ENCODE measurements around the gene NOC4L. TPM values are rescaled to one million over a fixed set of nuclear protein-coding genes. Genes with fewer than 3 reads are reported as not detected.
A peak's percentile ranks its signal among the peaks of the same experiment; 100 is the strongest.
"Not testable (repeated sequence)": the region's sequence is repeated elsewhere in the genome, so short reads cannot be mapped to it uniquely, and the experiment has no call there.

The NOC4L gene
- 22.1 TPM for polyA plus RNA-seq (2013, experiment 1 of 2; ENCODE audit: insufficient read length)
- polyA plus RNA-seq (2013, experiment 2 of 2; ENCODE audit: insufficient read length), result 12.2 TPM

DNA sequence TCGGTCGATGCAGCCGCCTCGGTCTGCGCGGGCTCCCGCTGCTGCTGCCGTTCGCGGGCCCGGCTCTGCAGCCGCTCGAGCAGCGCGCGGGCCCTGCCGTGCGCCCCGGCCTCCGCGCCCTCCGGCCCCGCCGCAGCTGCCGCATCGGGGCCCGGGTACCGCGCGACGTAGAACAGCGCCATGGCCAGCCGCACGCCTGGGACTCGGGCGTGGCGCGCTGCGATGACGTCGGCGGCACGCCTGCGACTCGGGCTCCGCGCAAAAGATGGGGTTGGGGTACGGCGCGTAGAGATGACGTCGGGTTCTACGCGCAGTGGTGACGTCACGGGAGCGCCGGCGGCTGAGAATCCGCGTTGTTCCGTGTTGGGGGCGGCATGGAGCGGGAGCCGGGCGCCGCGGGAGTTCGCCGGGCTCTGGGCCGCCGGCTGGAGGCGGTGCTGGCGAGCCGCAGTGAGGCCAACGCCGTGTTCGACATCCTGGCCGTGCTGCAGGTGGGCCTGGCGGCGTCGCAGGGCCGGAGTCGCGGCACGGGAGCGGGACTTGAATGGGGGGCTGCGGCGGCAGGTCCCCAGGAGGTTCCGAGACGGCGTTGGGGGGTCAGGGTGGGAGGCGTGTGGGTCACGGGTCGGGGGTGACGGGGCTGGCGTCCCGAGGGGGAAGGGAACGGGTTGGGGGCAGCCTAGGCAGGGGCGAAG lies at the start of gene NOC4L, which contains the start of gene DDX51:
Gene NOC4L, plus strand, starts transcription at position 343 of the 695 bp plus-strand sequence. Its CDS starts 32 bp downstream, at position 375.
Gene DDX51, minus strand, starts transcription at position 205 of the 695 bp plus-strand sequence. Its CDS starts 23 bp downstream, at position 182.
- peak; percentile 93 for DNase-seq

DNA sequence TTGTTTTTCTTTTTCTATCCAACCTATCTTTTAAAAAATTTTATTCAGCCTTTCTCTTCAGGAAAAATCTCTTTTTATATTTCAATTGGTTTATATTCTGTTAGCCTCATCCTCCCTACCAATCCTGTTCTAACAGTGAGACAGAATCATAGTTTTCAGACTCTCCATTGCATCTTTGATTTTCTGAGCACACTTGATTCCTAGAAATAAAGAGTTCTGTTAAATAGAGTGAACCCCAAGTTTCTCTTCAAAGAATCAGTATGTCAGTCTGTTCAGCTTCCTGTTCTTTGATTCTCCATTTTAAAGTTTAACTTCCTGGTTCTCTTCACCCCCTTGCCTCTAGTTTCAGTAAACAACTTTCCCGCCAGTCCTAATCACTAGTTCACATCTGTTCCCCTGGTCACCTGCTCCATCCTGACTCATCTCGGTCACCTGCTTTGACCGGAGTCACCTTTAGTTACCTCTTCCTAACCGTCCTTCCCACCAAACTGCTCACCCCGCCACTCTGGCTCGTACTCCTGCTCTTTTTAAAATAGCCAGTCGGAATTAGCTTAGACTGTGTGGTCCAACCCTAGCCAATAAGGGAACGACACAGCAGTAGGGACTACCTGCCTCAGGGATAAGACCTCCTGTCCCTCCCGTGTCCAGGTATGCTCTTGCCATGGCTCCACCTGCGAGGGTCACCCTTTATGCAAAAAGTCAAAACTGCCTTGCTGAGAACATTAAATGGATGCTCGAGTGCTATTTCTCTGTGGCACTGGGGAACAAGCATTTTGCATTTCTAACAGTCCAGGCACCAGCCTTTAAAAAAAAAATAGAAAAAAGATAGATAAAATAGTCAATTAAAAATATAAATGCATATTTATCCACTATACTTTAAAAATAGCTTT lies 48.5 kb upstream of the NOC4L start:
- no peak for DNase-seq

DNA sequence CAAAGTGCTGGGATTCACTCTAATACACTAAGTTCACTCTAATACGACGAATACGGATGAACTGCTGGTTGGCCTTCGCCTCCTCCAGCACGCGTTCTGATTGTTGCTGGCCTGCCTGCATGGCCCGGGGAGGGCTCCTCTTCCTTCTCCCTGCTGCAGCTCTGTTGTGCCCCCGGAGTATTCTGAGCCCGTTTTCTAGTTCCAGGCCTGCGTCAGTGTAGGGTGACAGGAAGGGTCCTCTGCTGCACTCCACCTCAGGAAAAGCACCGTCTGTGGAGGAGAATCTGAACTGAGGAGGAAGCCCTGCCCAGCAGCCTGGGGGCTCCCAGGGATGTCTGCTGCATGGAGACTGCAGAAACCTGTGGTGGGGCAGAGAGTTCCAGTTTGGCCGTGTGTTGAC lies 44.5 kb upstream of the NOC4L start:
- no peak for DNase-seq

DNA sequence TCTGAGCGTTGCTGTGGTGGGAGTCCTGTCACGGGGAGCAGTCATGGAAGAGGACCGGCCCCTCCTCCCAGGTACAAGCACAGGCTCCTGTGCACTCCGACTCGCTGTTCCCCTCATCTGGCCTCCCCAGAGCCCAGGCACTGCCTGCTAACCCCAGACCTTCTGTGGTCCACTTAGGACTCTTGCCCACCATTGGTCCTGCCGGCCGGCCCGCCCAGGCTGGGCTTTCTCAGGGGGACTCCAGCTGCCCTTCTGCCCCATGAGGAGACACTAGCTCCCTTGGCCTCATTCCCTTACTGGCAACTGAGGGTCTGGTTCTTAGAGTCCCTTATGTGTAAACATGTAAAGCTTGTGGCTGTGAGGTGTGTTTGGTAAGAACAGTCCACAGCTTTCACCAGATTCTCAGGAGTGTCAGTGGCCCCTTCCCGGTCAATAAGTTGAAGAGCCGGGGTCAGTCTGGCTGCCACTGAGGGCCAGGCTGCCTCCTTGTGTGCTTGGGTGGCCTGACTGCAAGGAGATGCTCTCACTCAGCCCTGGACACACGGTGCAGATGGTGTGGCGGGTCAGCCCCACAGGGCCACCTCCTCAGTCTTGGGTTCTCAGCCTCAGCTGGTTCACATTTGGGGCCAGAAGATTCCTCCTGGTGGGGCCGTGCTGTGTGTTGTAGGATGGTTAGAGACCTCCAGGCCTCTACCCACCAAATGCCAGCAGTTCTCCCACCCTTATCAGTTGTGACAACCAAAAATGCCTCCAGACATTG lies 43.8 kb upstream of the NOC4L start:
- DNase-seq, result no peak

DNA sequence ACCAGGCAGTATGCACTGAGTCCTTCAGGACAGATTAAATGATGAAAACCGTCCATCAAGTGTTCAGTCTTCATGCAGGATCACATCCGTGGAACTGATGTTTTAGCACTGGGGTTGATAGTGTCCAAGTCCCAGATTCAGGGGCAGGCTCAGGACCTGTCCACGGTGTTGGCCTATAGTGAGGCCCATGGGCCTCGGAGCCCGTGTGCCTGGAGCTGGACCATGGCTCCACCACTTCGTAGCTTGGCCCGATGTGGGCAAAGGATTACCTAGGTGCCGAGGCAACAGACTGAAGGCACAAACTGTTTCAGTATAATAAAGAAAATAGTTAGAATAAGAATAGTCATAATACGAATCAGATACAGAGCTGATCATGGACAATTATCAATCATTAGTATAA lies 42.0 kb upstream of the NOC4L start:
- no peak for DNase-seq

DNA sequence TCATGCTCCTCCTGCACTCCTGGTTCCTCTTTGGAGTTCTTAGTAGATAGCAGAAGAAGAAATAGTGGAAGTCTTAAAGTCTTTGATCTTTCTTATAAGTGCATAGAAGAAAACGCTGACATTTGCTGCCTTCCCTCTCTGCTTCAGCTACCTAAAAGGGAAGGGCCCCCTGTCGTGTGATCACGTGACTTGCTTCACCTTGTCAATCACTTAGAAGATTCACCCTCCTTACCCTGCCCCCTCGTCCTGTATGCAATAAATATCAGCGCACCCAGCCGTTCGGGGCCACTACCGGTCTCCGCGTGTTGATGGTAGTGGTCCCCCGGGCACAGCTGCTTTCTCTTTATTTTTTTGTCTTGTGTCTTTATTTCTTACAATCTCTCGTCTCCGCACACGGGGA lies 41.2 kb upstream of the NOC4L start:
- not testable (repeated sequence) for DNase-seq

DNA sequence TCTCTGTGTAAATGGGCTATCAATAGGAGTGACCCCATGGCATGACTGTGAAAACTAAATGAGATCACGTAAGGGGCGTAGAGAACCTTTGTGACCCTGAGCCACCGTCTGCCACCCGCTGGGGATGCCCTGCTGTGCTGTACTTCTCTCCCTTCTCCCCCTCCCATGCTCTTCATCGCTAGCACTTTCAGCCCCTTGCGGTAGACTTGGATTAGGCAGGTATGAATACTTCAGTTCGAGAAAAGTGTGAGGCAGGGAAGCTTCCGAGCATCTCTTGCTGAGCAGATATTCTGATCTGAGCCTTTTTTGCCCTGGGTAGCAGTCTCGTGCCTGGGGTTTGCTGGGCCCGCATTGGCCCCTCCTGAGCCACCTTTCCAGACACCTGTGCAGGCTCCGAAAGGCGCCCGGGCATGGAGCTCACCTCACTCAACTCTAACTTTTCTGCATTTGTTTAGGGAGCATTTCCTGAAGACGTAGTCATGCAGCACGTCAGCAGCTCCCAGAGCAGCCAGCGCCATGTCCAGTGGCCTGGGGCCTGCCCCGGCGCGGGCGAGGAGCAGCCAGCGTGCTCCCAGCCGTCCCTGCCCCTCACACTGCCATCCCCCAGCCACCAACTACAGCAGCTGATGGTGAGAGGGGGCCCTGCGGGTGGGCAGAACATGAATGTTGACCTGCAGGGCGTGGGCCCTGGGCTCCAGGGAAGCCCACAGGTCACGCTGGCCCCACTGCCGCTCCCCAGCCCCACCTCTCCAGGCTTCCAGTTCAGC lies 40.5 kb upstream of the NOC4L start:
- DNase-seq, result no peak

DNA sequence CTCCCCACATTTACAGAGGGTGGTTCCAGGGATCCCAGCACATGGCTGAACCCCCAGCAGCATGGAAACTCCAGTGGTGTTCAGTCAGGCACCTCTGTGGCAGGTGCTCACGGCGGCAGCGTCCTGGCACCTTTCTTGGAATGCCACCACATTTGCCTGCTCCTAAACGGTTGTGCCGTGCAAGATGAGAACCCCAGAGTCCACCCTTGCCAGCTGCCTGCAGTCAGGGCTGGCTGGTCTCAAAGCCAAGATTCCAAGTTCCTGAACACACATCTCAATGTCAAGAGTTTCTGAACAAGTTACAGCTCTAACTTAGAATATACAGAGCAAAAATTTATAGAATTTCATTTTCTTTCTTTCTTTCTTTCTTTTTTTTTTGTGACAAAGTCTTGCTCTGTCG lies 38.8 kb upstream of the NOC4L start:
- DNase-seq, result no peak

DNA sequence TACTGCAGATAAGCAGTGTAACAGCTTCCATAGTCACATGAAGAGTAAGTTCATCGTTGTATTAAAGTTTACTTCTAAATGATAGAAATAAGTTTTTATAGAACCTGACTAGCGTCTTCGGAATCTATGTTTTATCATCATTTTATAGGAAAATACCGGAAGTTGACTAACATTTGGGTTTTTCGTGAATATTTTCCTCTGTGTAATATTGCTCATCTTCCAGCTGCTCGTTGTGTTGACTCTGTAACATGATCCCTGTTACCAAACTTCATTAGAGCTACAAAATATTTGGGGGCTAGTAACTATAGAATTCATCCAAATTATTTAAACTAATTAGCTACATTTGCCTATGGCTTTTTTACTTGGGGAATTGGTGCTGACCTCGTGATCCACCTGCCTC lies 37.3 kb upstream of the NOC4L start:
- peak; percentile 6 for DNase-seq

DNA sequence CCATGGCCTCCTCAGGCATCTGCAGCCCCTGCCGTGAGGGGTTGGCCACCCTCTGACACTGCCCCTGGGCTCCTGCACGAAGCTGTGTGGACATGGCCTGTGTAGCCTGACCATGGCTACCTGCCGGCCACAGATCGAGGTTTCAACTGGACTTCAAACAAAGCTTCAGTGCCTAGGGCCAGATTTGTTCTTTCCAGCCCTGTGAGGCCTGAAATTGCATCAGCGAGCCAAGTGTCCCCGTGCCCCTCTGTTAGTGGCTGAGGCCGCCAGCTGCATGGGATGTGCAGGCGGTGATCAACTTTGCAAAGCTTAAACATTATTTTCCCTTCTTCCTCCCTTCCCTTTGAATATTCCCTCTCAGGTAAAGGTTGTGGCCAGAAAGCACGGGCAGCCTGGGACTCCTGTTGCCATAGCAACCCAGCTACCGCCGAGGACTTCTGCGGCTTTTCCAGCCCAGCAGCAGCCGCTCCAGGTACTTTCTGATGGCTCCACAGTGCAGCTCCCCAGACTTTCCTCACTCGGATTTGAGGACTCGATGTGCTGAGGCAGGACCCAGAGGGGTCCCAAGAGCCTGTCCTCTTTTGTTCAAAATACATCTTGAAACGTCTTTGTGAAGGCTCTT lies 35.9 kb upstream of the NOC4L start:
- no peak for DNase-seq

DNA sequence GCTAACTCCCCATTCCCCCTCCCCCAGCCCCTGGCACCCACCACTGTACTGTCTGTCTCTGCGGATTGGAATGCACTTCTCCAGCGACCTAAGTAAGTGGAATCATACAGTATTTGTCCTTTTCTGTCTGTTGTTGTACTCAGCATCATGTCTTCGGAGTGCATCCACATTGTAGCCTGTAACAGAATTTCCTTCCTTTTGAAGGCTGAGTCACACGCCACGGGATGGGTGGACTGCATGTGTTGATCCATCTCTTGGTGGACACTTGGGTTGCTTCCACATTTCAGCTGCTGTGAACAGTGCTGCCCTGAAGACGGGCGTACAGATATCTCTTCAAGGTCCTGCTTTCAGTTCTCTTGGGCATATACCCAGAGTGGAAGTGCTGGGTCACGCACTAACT lies 34.5 kb upstream of the NOC4L start:
- no peak for DNase-seq

DNA sequence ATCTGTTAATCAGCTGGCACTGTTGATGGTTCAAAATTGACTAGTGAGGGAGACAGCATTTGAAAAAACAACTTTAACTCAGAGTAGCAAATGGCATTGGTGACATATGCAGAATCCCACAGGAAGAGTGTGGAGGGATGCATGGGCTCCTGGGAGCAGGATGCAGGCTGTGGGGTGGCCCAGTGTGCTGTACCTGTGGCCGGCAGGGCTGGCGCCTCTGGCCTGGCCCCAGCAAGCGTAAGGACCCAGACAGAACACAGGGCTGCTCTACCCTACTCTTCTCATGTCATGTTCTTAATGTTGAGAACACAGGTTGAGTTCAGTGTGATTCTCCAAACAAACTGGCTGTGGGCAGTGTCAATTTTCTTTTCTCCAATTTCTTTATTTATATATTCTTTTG lies 33.6 kb upstream of the NOC4L start:
- no peak for DNase-seq

DNA sequence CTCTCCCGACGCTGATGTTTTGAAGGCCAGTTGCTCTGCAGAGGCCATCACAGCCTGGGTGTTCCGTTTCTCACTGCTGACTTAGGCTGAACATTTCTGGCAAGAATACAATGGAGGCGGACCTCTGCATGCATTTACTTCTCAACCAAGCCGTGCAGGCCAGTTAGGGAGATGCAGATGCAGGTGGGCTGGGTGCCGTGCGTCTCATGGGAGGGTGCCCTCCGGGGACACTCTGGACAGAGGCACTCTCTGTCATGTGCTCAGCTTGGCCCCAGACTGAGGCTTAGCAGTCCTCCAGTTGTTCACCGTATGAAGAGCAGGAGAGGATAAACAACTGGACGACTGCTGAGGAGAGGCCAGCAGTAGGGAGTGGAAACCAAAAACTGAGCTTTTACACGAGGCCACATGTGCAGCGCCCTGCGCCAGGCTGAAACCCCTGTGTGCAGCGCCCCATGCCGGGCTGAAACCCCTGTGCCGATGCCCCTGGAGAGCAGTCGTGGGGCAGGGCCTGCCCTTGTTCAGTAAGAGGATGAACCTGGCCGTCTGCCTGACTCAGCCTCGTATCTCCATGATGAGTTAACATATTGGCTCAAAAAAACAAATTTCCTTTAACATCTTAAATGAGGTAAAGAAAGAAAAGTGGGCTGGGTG lies 32.5 kb upstream of the NOC4L start:
- DNase-seq, result no peak

DNA sequence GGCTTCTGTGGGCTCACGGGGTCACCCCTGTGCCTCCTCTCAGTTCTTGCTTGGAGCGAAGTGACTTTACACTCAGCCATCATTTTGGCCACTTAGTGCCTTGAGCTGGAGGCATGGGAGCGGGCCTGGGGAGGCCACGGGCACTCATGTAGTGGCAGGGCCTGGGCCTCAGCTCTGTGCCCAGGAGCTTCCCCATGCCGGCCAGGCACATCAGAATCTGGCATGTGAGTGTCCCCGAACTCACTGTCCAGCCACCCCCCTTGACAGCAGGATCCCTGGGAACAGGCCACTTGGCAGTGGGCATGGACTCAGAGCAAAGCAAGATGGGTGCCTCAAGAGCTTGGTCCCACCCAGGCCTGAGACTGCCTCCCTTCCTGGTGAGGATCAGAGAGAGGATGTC lies 29.6 kb upstream of the NOC4L start:
- DNase-seq, result no peak

DNA sequence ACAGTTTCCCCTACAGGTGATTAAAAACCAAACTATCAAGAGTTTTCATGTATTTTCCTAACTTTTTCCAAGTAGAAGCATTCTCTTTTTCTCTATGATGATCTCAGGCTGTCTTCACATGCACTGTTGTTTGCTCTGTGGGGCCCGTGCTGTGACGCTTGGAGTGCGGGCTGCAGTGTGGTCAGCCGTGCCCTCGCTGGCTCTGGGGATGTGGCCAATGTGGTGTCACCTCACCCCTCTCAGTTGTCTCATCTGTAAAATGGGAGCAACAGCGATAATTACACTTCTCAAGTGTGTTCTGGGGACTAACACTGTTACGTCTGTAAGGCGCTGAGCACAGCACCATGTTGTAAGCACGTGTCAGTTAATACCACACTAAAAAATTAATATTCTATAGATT lies 28.8 kb upstream of the NOC4L start:
- DNase-seq, result no peak

DNA sequence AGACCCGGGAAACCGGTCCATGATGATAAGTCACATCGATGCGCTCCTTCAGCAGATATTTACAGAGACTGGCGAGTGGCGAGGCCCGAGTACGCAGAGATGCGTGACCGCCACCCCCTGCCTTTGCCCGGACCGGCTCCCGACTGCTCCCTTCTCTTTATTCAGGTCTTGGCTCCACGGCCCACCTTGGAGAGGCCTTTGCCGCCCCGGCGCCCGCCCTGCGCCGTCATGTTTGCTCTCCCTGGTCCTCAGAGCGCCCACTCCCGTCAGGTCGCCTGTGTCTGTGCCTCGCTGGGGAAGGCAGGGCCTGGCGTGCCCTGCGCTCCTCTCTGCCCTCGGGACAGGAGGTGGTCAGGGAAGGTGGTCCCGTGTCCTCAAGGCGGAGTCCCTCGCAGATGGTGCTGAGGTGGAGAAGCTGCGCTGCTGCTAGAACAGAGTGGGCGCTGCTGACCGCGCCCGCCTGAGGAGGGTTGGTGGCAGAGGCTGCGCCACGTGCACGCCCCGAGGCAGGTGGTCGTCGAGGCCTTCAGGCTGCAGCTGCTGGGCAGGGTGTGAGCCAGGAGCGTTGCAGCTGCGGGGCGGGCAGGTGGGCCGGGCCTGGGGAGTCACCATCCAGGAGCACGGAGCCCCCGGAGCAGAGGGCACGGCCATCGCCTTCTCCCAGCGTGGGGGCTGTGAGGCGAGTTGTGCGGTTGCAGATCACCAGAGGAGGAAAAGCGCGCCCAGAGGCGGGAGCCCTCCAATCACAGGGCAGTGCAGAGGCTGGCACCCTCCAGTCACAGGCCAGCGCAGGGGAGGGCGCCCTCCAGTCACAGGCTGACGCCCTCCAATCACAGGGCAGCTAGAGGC lies 27.3 kb upstream of the NOC4L start:
- DNase-seq, result no peak

DNA sequence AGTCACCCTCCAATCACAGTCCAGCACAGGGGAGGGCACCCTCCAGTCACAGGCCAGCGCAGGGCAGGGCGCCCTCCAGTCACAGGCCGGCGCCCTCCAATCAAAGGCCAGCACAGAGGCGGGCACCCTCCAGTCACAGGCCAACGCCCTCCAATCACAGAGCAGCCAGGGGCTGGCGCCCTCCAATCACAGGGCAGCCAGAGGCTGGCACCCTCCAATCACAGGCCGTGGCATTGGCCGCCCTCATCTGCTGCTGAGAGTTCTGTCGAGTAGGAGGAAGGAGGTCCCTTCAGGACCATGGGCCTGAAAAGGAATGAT lies 26.7 kb upstream of the NOC4L start:
- no peak for DNase-seq

DNA sequence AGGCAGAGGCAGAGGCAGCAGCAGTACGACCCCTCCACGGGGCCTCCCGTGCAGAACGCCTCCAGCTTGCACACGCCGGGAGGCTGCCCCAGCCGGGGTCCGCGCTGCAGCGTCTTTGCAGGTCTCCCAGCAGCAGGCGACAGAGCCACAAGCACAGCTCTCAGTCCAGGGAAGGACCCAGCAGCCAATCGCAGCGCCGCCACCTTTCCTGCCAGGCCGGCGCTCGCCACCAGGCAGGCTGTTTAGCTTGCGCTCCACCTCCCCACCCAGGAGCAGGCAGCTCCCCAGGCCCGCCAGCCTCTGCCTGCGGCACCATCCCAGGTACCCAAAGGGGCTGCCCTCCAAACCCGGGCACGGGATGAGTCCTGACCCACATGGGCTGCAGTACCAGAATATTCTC lies 25.4 kb upstream of the NOC4L start:
- no peak for DNase-seq

DNA sequence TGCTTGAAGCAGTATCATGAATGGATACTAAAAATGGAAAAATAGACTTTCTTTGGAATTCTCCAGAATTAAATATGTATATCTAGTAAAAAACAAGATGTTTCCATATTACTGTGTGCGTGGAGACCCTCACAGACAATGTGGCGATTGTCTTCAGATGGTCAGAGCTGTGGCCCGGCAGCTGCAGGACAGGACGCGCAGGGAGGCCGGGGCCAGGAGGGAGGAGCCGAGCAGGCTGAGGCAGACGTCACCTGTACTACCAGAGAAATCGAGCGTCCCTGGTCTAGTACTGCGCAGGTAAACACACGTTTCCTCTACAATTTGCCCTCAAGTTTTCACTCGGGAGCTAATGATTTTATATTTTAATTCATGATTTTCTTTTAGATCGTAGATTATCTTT lies 23.0 kb upstream of the NOC4L start:
- DNase-seq, result no peak
